ENCODE results near the gene ATG5.

ATG5 gene

GRCh38 chr6:106134906-106135634 is 190.5 kb downstream of the ATG5 start:
- DNase-seq (ENCODE audit: low read depth), result peak; percentile 17
- H3K4me3 ChIP-seq (replicated peaks; ENCODE audit: low read depth, low read length), result no peak overlapping the region
- no peak for TF ChIP-seq CTCF (IDR thresholded peaks at IDR 0.05; ENCODE audit: low read length, missing control alignments)

Measured in fibroblast of pulmonary artery (primary cell).